HAP-1 (cell line): Measurements from ENCODE around the gene BBS9.

Source experiments
- DNase-seq, 2 experiments: peaks; one replicate each; pipeline ENCODE4 v3.0.0-alpha.2; 2016 to 2020; ENCODE audit warnings: low spot score in 2 of 2
- H3K27me3 ChIP-seq: fragments of 250-450 bp; sonication (Bioruptor Pico); 2 replicates; pipeline ENCODE4 v1.5.1; 2020; ENCODE audit warnings: low read depth, mild to moderate bottlenecking, moderate library complexity
- H3K36me3 ChIP-seq: fragments of 250-450 bp; sonication (Bioruptor Pico); replicated peaks from 2 replicates; pipeline ENCODE4 v1.5.1; 2020; ENCODE audit warnings: mild to moderate bottlenecking
- H3K4me1 ChIP-seq: fragments of 250-450 bp; sonication (Bioruptor Pico); 2 replicates; pipeline ENCODE4 v1.5.1; 2020; ENCODE audit warnings: mild to moderate bottlenecking
- H3K4me3 ChIP-seq: fragments of 250-450 bp; sonication (Bioruptor Pico); 2 replicates; pipeline ENCODE4 v1.5.1; 2020; ENCODE audit warnings: mild to moderate bottlenecking, moderate library complexity
- H3K9me3 ChIP-seq: fragments of 250-450 bp; sonication (Bioruptor Pico); 2 replicates; pipeline ENCODE4 v1.5.1; 2020; ENCODE audit warnings: mild to moderate bottlenecking, moderate library complexity
- in situ Hi-C: fragments of 300-500 bp; cut with MboI; formaldehyde crosslinking; loops from 3 replicates; pipeline ENCODE4 v1.14.3; 2020; ENCODE audit warnings: low sequenced_read_pairs, inconsistent platforms, mixed read lengths

The BBS9 gene

GRCh38 chr7:33339074-33339790, 209.9 kb downstream of the BBS9 start:
- no peaks in the 10 kb centered on the region for H3K9me3 ChIP-seq
- H3K36me3 ChIP-seq = no peaks in the 10 kb centered on the region
- H3K27me3 ChIP-seq = no peaks in the 10 kb centered on the region
- DNase-seq = no peak
- H3K4me1 ChIP-seq = no peaks in the 10 kb centered on the region
- no peak overlapping the region for H3K4me3 ChIP-seq
- in situ Hi-C loops = no loop called here

GRCh38 chr7:33346055-33346454, 216.7 kb downstream of the BBS9 start:
- Histone ChIP-seq H3K4me3 (no peak overlapping the region), H3K27me3 (no peaks in the 10 kb centered on the region), H3K4me1 (no peaks in the 10 kb centered on the region), H3K36me3 (no peaks in the 10 kb centered on the region), H3K9me3 (no peaks in the 10 kb centered on the region)
- no peak for DNase-seq
- in situ Hi-C loops = no loop called here

GRCh38 chr7:33350577-33350976, 221.2 kb downstream of the BBS9 start:
- no peak for DNase-seq
- no peaks in the 10 kb centered on the region for H3K4me1 ChIP-seq
- no peaks in the 10 kb centered on the region for H3K36me3 ChIP-seq
- H3K27me3 ChIP-seq = no peaks in the 10 kb centered on the region
- in situ Hi-C loops = no loop called here
- no peaks in the 10 kb centered on the region for H3K9me3 ChIP-seq
- H3K4me3 ChIP-seq = no peak overlapping the region

GRCh38 chr7:33351709-33352108, 222.3 kb downstream of the BBS9 start:
- H3K4me1 ChIP-seq = no peaks in the 10 kb centered on the region
- no peak overlapping the region for H3K4me3 ChIP-seq
- no peak for DNase-seq
- H3K27me3 ChIP-seq = no peaks in the 10 kb centered on the region
- in situ Hi-C loops = no loop called here
- H3K9me3 ChIP-seq = no peaks in the 10 kb centered on the region
- H3K36me3 ChIP-seq = no peaks in the 10 kb centered on the region

GRCh38 chr7:33354201-33354600, 224.8 kb downstream of the BBS9 start:
- H3K27me3 ChIP-seq = no peaks in the 10 kb centered on the region
- in situ Hi-C loops = no loop called here
- no peaks in the 10 kb centered on the region for H3K4me1 ChIP-seq
- no peak for DNase-seq
- no peaks in the 10 kb centered on the region for H3K36me3 ChIP-seq
- no peak overlapping the region for H3K4me3 ChIP-seq
- no peaks in the 10 kb centered on the region for H3K9me3 ChIP-seq

GRCh38 chr7:33355386-33355785, 226.0 kb downstream of the BBS9 start:
- DNase-seq = no peak
- no peaks in the 10 kb centered on the region for H3K36me3 ChIP-seq
- no peaks in the 10 kb centered on the region for H3K27me3 ChIP-seq
- no peaks in the 10 kb centered on the region for H3K4me1 ChIP-seq
- H3K4me3 ChIP-seq = no peak overlapping the region
- no peaks in the 10 kb centered on the region for H3K9me3 ChIP-seq
- in situ Hi-C loops = no loop called here

GRCh38 chr7:33356336-33356735, 227.0 kb downstream of the BBS9 start:
- Histone ChIP-seq H3K4me1 (no peaks in the 10 kb centered on the region), H3K9me3 (no peaks in the 10 kb centered on the region), H3K4me3 (no peak overlapping the region), H3K36me3 (no peaks in the 10 kb centered on the region), H3K27me3 (no peaks in the 10 kb centered on the region)
- in situ Hi-C loops = no loop called here
- DNase-seq = no peak

GRCh38 chr7:33357846-33358245, 228.5 kb downstream of the BBS9 start:
- in situ Hi-C loops = no loop called here
- Histone ChIP-seq H3K4me3 (no peak overlapping the region), H3K9me3 (no peaks in the 10 kb centered on the region), H3K4me1 (no peaks in the 10 kb centered on the region), H3K36me3 (no peaks in the 10 kb centered on the region), H3K27me3 (no peaks in the 10 kb centered on the region)
- DNase-seq = no peak

GRCh38 chr7:33369888-33370287, 240.5 kb downstream of the BBS9 start:
- no peak for DNase-seq
- in situ Hi-C loops = no loop called here
- Histone ChIP-seq H3K27me3 (no peaks in the 10 kb centered on the region), H3K4me3 (no peak overlapping the region), H3K36me3 (no peaks in the 10 kb centered on the region), H3K9me3 (no peaks in the 10 kb centered on the region), H3K4me1 (no peaks in the 10 kb centered on the region)

- Histone ChIP-seq H3K27me3 (no peaks in the 10 kb centered on the region), H3K4me3 (no peak overlapping the region), H3K36me3 (no peaks in the 10 kb centered on the region), H3K4me1 (no peaks in the 10 kb centered on the region), H3K9me3 (no peaks in the 10 kb centered on the region)
- DNase-seq = no peak
- in situ Hi-C loops = no loop called here
Observed at GRCh38 chr7:33373195-33373594, 243.8 kb downstream of the BBS9 start.

GRCh38 chr7:33379891-33380525, 250.6 kb downstream of the BBS9 start:
- H3K27me3 ChIP-seq = no peaks in the 10 kb centered on the region
- in situ Hi-C loops = no loop called here
- no peaks in the 10 kb centered on the region for H3K4me1 ChIP-seq
- H3K4me3 ChIP-seq = no peak overlapping the region
- H3K36me3 ChIP-seq = no peaks in the 10 kb centered on the region
- no peak for DNase-seq
- no peaks in the 10 kb centered on the region for H3K9me3 ChIP-seq

- in situ Hi-C loops = no loop called here
- Histone ChIP-seq H3K4me1 (no peaks in the 10 kb centered on the region), H3K9me3 (no peaks in the 10 kb centered on the region), H3K4me3 (no peak overlapping the region), H3K27me3 (no peaks in the 10 kb centered on the region), H3K36me3 (no peaks in the 10 kb centered on the region)
- DNase-seq = no peak
Observed at GRCh38 chr7:33388332-33388731, 259.0 kb downstream of the BBS9 start.

- Histone ChIP-seq H3K36me3 (no peaks in the 10 kb centered on the region), H3K9me3 (no peaks in the 10 kb centered on the region), H3K4me3 (no peak overlapping the region), H3K4me1 (no peaks in the 10 kb centered on the region), H3K27me3 (no peaks in the 10 kb centered on the region)
- in situ Hi-C loops = no loop called here
- no peak for DNase-seq
Observed at GRCh38 chr7:33392148-33392547, 262.8 kb downstream of the BBS9 start.

GRCh38 chr7:33393770-33394169, 264.4 kb downstream of the BBS9 start:
- H3K4me3 ChIP-seq = no peak overlapping the region

GRCh38 chr7:33395340-33395739, 266.0 kb downstream of the BBS9 start:
- Histone ChIP-seq H3K27me3 (no peaks in the 10 kb centered on the region), H3K9me3 (no peaks in the 10 kb centered on the region), H3K36me3 (no peaks in the 10 kb centered on the region), H3K4me1 (no peaks in the 10 kb centered on the region), H3K4me3 (no peak overlapping the region)
- in situ Hi-C loops = no loop called here
- DNase-seq = no peak

More at GRCh38 chr7:33393770-33394169, 264.4 kb downstream of the BBS9 start:
- no peak for DNase-seq
- H3K36me3 ChIP-seq = no peaks in the 10 kb centered on the region
- in situ Hi-C loops = no loop called here
- H3K9me3 ChIP-seq = no peaks in the 10 kb centered on the region
- no peaks in the 10 kb centered on the region for H3K27me3 ChIP-seq
- H3K4me1 ChIP-seq = no peaks in the 10 kb centered on the region
